ENCODE data around the gene BTBD1. TPM values are rescaled to one million over a fixed set of nuclear protein-coding genes. Genes with fewer than 3 reads are reported as not detected.

The BTBD1 gene
- total and polyA plus RNA-seq, 2 donors (not counting 3 experiments of a cell fraction or from before 2014, with no cell fraction given), result 30.8 to 58.0 TPM

DNA sequence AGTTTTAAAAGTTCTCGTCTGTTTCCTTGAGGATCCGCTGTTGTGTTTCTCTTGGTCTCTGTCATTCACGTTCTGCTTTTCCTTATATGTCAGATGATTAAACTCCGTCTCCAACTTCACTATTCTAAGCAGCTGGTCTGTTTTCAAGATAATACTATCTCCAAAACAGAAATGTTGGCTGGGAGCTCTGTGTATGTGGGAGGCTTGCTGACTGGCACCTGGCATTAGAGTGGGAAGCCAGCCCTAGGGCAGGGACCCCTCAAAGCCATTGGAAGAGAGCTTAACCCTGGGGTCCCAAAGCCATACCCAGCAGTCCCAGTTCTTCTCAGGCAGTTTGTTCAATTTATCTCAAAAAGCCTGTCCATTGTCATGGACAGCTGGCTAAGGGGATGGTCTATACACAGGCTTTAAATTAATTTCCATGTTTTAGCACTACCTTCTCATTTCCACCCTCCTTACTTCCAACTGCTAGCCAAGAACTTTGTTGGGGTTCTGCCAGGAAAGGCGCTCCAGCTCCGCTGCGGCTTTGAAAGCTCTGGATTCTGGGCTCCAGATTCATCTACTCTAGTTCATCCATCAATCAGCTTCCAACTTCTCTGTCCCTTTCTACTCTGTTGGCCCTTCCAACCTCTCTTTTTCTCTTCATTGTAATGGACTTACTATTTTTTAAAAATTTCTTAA lies 9.2 kb downstream of the BTBD1 start:
- DNase-seq (ENCODE audit: low read depth, low spot score) (no peak), FAIRE-seq (no peak)
- dilution Hi-C loops (cut with MboI; ENCODE audit: extremely low pct_ligation_motif_present, low sequenced_read_pairs) (no loop called here), intact Hi-C loops (cut with micrococcal nuclease) (no loop called here)
- TF ChIP-seq EZH2 (IDR thresholded peaks at IDR 0.05; ENCODE audit: borderline replicate concordance, low read depth, low read length, severe bottlenecking) (no peak), POLR2A (IDR thresholded peaks at IDR 0.05; ENCODE audit: low read depth, low read length) (no peak), GATA2 (IDR thresholded peaks at IDR 0.05; ENCODE audit: insufficient read depth, insufficient read length, low read depth, low read length) (no peak), JUN (IDR thresholded peaks at IDR 0.05; ENCODE audit: borderline replicate concordance, insufficient read depth, insufficient read length, low read depth) (no peak), POLR2AphosphoS5 (IDR thresholded peaks at IDR 0.05; ENCODE audit: insufficient read depth, low read depth, low read length) (no peak), FOS (IDR thresholded peaks at IDR 0.05; ENCODE audit: borderline replicate concordance, insufficient read depth, low read length) (no peak), MYC (IDR thresholded peaks at IDR 0.05; ENCODE audit: low read depth, low read length) (no peak)
- TF ChIP-seq, protein P1, sequence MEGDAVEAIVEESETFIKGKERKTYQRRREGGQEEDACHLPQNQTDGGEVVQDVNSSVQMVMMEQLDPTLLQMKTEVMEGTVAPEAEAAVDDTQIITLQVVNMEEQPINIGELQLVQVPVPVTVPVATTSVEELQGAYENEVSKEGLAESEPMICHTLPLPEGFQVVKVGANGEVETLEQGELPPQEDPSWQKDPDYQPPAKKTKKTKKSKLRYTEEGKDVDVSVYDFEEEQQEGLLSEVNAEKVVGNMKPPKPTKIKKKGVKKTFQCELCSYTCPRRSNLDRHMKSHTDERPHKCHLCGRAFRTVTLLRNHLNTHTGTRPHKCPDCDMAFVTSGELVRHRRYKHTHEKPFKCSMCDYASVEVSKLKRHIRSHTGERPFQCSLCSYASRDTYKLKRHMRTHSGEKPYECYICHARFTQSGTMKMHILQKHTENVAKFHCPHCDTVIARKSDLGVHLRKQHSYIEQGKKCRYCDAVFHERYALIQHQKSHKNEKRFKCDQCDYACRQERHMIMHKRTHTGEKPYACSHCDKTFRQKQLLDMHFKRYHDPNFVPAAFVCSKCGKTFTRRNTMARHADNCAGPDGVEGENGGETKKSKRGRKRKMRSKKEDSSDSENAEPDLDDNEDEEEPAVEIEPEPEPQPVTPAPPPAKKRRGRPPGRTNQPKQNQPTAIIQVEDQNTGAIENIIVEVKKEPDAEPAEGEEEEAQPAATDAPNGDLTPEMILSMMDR (IDR thresholded peaks at IDR 0.05; ENCODE audit: extremely low read depth in 1 of 2, insufficient read depth in 1 of 2, low read depth in 1 of 2, low read length in 2 of 2), result no peak
- TF ChIP-seq, protein P2, sequence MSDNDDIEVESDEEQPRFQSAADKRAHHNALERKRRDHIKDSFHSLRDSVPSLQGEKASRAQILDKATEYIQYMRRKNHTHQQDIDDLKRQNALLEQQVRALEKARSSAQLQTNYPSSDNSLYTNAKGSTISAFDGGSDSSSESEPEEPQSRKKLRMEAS (IDR thresholded peaks at IDR 0.05; ENCODE audit: insufficient read depth, insufficient read length), result no peak
- H3K79me2 ChIP-seq (ENCODE audit: control insufficient read depth, insufficient read depth, low read length), result peaks cover 72% of the 10 kb centered on the region
- ChIA-PET CTCF (interaction anchor here (1.3 to 1.6 kb wide), 2 partner anchors 9 to 151 kb away, joined by 3 to 5 read pairs; partner anchors contain the start of gene BTBD1), POLR2A (interaction anchor here (0.7 kb wide), 1 partner anchor 21 kb away, joined by 3 read pairs; no protein-coding TSS in a partner anchor)
- no TSS peak for BruUV-seq (replicated peaks)
- H3K4me2 ChIP-seq (ENCODE audit: insufficient read depth, low read length), result no peak overlapping the region
- H3K36me3 ChIP-seq (ENCODE audit: control insufficient read depth in 2 of 2, extremely low read depth in 1 of 2, insufficient read depth in 2 of 2, low read length in 2 of 2), result peaks cover 0 to 6% of the 10 kb centered on the region in 2 experiments
- H3K9me1 ChIP-seq (replicated peaks; ENCODE audit: control insufficient read depth, extremely low read depth, insufficient read depth, low read length), result no peaks in the 10 kb centered on the region
- no peak overlapping the region for H3K9ac ChIP-seq (replicated peaks; ENCODE audit: extremely low read depth, insufficient read depth, low read length)
- H3K27me3 ChIP-seq (ENCODE audit: control insufficient read depth in 2 of 2, insufficient read depth in 2 of 2, low read length in 2 of 2), result no peaks in the 10 kb centered on the region
- no peak overlapping the region for H3K27ac ChIP-seq (ENCODE audit: insufficient read depth, low read depth, low read length)
- peaks cover 15% of the 10 kb centered on the region for H4K20me1 ChIP-seq (replicated peaks; ENCODE audit: control insufficient read depth, extremely low read depth, insufficient read depth, low read length)
- no peak overlapping the region for H3K4me3 ChIP-seq (replicated peaks in 1 of 3; ENCODE audit: insufficient read depth in 1 of 3, low read depth in 1 of 3, low read length in 3 of 3)
- H3K9me3 ChIP-seq (replicated peaks; ENCODE audit: control insufficient read depth, insufficient read depth, low read length), result no peaks in the 10 kb centered on the region
- H2AFZ ChIP-seq (ENCODE audit: low read depth, low read length), result no peak overlapping the region
- peaks cover 10% of the 10 kb centered on the region for H3K4me1 ChIP-seq (ENCODE audit: control insufficient read depth, extremely low read depth, insufficient read depth, low read length)
